Measurements from ENCODE around the gene JAM3. TPM values are rescaled to one million over a fixed set of nuclear protein-coding genes. Genes with fewer than 3 reads are reported as not detected.
A peak's percentile ranks its signal among the peaks of the same experiment; 100 is the strongest.

The JAM3 gene
- total and polyA plus RNA-seq, 2 donors (not counting 3 experiments of a cell fraction or from before 2014, with no cell fraction given): 78.8 to 137 TPM

DNA sequence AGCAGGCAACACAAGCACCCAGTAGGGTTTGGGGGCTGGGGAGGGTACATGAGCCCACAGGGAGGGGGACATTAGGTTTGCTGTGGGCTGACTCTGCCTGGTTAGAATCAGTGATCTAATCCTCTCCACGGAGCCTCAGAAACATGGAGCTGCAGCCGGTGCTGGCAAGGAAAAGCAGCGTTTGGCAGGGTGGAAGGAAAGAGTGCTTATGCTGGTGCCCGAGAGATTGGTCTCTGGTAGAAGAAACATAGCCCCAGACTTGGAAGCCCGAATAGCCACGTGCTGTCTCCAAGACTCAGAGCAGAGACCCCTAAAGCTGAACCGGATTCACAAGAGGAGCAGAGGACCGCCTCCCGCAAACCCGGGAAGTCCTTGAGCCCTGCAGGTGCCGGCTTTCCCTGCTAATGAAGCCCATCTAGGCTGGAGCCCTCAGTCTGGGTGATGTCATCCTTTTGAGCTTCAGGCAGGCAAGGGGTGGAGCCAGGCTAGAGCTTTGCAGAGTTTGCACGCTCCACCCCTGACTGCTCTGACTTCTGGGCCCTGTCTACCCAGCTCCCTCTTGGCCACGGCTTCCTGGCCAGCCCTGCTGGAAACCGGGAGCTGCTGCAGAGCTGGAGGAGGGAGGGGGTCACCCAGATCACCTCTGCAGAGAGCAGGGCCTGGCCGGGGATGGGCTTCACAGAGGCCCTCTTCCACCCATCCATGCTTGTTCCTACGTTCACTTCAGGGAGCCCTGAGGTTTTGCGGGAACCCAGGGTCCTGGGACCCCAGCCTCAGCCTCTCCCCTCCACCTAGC, 35.0 kb upstream of the JAM3 start:
- Histone ChIP-seq H3K9me1 (replicated peaks; ENCODE audit: control insufficient read depth, extremely low read depth, insufficient read depth, low read length) (no peaks in the 10 kb centered on the region), H3K9ac (replicated peaks; ENCODE audit: extremely low read depth, insufficient read depth, low read length) (no peak overlapping the region), H3K9me3 (replicated peaks; ENCODE audit: control insufficient read depth, insufficient read depth, low read length) (no peaks in the 10 kb centered on the region), H3K36me3 (ENCODE audit: control insufficient read depth in 2 of 2, extremely low read depth in 1 of 2, insufficient read depth in 2 of 2, low read length in 2 of 2) (no peaks in the 10 kb centered on the region), H3K79me2 (ENCODE audit: control insufficient read depth, insufficient read depth, low read length) (no peaks in the 10 kb centered on the region), H3K27ac (ENCODE audit: insufficient read depth, low read depth, low read length) (no peak overlapping the region), H3K4me1 (ENCODE audit: control insufficient read depth, extremely low read depth, insufficient read depth, low read length) (peaks cover 11% of the 10 kb centered on the region), H3K27me3 (ENCODE audit: control insufficient read depth in 2 of 2, insufficient read depth in 2 of 2, low read length in 2 of 2) (peaks cover 0 to 3% of the 10 kb centered on the region in 2 experiments), H3K4me3 (replicated peaks in 1 of 3; ENCODE audit: insufficient read depth in 1 of 3, low read depth in 1 of 3, low read length in 3 of 3) (no peak overlapping the region), H3K4me2 (ENCODE audit: insufficient read depth, low read length) (peak overlapping the region; percentile 34), H2AFZ (ENCODE audit: low read depth, low read length) (no peak overlapping the region), H4K20me1 (replicated peaks; ENCODE audit: control insufficient read depth, extremely low read depth, insufficient read depth, low read length) (no peaks in the 10 kb centered on the region)
- ChIA-PET POLR2A (no interaction called here), CTCF (interaction anchor here (1.0 to 1.8 kb wide), 7 partner anchors 12 to 228 kb away, joined by 3 to 13 read pairs (median 3); no protein-coding TSS in a partner anchor)
- TF ChIP-seq, protein P1, sequence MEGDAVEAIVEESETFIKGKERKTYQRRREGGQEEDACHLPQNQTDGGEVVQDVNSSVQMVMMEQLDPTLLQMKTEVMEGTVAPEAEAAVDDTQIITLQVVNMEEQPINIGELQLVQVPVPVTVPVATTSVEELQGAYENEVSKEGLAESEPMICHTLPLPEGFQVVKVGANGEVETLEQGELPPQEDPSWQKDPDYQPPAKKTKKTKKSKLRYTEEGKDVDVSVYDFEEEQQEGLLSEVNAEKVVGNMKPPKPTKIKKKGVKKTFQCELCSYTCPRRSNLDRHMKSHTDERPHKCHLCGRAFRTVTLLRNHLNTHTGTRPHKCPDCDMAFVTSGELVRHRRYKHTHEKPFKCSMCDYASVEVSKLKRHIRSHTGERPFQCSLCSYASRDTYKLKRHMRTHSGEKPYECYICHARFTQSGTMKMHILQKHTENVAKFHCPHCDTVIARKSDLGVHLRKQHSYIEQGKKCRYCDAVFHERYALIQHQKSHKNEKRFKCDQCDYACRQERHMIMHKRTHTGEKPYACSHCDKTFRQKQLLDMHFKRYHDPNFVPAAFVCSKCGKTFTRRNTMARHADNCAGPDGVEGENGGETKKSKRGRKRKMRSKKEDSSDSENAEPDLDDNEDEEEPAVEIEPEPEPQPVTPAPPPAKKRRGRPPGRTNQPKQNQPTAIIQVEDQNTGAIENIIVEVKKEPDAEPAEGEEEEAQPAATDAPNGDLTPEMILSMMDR (IDR thresholded peaks at IDR 0.05; ENCODE audit: extremely low read depth in 1 of 2, insufficient read depth in 1 of 2, low read depth in 1 of 2, low read length in 2 of 2): no peak
- TF ChIP-seq EZH2 (IDR thresholded peaks at IDR 0.05; ENCODE audit: borderline replicate concordance, low read depth, low read length, severe bottlenecking): no peak
- TF ChIP-seq GATA2 (IDR thresholded peaks at IDR 0.05; ENCODE audit: insufficient read depth, insufficient read length, low read depth, low read length): no peak
- TF ChIP-seq MYC (IDR thresholded peaks at IDR 0.05; ENCODE audit: low read depth, low read length): no peak
- TF ChIP-seq, protein P2, sequence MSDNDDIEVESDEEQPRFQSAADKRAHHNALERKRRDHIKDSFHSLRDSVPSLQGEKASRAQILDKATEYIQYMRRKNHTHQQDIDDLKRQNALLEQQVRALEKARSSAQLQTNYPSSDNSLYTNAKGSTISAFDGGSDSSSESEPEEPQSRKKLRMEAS (IDR thresholded peaks at IDR 0.05; ENCODE audit: insufficient read depth, insufficient read length): no peak
- TF ChIP-seq POLR2AphosphoS5 (IDR thresholded peaks at IDR 0.05; ENCODE audit: insufficient read depth, low read depth, low read length): no peak
- TF ChIP-seq JUN (IDR thresholded peaks at IDR 0.05; ENCODE audit: borderline replicate concordance, insufficient read depth, insufficient read length, low read depth): peak; percentile 29
- FAIRE-seq (peak; percentile 89), DNase-seq (ENCODE audit: low read depth, low spot score) (peak; percentile 75)
- no TSS peak for BruUV-seq (replicated peaks)
- intact Hi-C loops (cut with micrococcal nuclease): loop anchor here (2.0 to 10.0 kb wide), 3 partner anchors 87 to 301 kb away; partner anchors contain the start of gene GLB1L2
- dilution Hi-C loops (cut with MboI; ENCODE audit: extremely low pct_ligation_motif_present, low sequenced_read_pairs): no loop called here
